ENCODE measurements around the gene NFKBIL1.
"Not testable (repeated sequence)": the region's sequence is repeated elsewhere in the genome, so short reads cannot be mapped to it uniquely, and the experiment has no call there.

The NFKBIL1 gene

DNA sequence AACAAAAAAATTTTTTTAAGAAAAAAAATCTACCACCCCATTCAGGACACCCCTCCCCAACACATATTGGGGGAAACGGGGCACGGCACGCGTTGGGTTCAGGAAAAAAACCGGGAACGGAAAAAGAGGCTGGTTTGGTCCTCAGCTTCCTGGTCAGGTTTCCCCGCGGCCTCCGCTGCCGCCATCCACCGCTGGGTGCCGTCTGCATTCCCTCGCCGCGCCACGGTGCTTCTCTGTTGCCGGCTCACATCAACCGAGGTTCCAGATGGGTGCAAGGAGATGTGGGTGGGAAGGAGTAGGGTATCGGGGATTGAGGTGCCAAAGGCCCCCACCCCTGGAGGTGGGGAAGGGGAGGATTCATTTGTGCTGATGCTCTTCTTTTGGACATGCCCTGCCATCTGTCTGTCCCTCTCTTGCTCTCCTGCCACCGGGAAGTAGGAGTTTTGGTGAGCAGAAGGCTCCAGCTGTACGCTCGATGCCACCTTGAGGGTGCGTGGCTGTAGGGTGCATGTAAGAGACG is 12.8 kb upstream of the NFKBIL1 start:
- no peak for DNase-seq (ENCODE audit: low read depth in 3 of 3)

DNA sequence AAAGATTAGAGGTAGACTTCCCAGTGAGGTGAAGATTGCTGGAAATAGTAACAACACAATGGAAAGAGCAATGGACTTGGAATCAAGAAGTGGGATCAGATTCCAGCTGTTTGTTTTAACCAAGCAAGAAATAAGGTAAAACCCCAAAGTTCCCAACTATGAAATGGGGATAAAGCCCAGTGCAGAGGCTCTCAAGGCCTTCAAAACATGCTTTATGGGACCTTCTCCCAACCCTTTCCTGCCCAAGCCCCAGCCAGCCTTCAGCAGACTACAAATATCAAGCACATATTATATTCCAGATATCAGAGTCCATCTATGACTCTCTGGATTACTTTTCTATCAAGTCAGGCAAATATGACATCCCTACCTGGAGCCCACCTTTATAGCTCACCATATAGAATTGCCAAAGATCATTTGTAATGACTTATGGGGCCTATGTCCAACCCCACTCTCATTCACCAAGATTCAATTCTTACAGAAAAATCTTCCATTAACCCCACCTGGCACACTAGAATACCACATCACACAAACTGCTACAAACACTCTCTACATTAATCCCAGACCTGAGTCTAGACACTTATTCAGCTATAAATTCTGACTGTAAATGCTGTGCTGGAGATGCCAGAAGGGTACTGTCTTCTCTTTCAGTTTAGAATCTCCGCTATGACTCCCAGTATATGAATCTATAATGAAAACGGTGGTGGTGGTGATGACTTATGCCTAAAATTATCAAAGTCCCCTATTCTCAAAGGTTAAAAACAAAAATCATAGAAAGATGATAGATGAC is 11.7 kb upstream of the NFKBIL1 start:
- no peak for DNase-seq (ENCODE audit: low read depth in 3 of 3)

DNA sequence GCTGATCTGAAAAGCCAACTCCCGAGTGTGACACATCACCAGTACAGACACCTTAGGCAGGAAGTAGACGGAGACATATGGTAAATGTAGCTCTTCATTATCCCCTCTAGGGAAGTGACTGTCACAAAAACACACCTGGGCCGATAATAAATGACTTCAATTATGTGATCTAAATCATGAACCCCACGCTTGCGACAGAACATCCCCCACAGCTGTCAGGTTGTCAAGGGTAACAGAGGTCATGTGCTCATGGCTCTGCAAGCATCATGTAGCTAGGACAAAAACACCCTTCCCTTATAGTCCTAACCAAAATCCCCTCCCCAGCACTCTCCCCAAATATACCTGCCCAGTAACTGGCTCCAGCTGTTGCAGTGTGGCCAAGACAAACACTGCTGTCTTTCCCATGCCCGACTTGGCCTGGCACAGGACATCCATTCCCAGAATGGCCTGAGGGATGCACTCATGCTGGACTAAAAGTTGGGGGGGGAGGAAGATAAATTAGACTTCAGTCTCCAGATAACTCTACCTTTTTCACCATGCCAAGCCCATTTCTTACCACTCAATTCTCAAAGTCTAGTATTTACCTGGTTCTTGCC is 8.5 kb upstream of the NFKBIL1 start:
- DNase-seq (ENCODE audit: low read depth in 3 of 3) = no peak

DNA sequence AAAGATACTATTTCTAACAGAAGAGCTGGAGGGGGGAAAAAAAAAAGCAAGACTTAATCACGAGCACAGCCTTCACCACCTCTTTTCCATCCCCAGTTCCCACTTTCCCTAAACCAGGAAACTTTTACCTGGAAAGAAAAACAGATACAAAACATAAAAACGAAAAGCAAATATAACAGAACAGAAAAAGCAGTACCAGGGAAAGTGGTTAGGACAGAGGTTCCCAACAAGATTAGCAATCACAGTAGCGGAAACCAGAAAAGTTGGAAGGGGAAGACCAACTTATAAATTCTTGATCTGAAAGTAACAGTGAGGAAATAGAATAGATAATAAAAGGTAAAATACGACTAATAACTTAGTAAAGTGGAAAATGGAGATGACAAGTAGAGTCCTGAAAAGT is 6.8 kb upstream of the NFKBIL1 start:
- DNase-seq (ENCODE audit: low read depth in 3 of 3) = no peak

DNA sequence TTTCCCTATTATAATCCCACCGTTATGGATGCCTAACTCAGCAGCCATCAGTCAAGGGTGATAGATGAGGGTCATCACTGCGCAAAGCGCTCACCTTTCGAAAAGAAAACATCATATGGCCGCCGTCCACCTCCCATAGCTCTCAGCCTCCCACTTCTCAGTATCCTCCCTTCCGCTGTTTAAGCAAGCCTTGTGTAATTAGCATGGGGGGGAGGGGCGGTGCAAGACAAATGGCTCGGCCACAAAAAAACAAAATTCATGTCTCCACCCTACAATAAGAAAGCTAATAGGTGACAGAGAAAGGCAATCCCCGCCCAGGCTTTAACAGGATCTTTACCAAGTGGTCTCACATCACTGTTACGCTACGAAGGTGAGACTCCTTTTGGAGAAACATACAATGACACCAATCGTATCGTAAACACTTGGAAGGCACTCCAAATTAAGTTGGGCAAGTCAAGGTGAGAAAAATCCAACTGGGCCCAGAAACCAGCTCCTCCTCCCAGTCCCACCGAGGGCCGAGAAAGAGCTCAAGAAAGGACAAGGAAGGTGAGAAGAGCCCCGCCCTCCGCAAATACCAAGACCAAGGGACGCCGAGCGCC is 6.2 kb upstream of the NFKBIL1 start:
- peak in 2 of 3 donors; percentile 34 to 56 for DNase-seq (ENCODE audit: low read depth in 3 of 3)

DNA sequence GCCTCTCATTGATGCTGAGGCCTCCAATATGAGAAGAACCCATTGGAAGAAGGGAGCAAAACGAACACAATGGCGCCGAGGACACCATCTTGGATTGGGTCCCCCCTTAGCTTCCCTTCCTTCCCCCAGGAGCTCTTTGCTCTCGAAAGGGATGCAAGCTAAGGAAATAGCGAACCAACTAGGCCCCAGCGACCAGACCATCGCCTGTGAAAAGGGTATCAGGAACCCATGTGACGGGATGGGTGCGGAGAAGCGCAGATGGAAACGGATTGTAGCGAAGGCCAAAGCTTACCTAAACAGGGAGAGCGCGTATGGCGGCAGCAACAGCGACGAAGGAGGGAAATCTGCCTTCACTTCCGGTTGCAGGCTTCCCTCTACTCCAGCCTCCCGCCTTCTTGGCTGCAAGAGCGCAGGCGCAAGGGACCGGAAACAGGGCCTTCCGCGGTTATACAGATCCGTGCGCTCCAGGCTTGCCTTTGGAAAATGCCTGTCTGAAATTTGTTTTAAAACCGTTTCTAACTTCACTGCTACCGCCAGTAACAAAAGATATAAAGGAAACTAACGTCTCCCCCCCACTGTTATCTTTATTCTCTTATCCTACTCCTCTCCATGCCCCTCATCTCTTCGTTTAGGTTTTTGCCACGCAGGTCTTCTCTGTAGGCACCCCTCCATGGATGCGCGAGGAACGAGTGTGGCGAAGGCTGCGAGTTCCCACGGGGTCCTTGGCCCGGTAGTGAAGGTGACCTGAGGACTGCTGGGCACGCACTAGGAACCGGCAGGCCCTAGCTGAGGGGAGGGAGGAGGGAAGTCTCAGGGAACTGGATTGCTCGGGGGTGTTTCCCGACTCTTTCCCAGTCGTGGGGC is 5.5 kb upstream of the NFKBIL1 start, which contains the start of gene DDX39B:
Gene DDX39B (minus strand): TSS at position 346 of the 864 bp plus-strand sequence. CDS start 1,471 bp downstream, outside the sequence.
- DNase-seq (ENCODE audit: low read depth in 3 of 3) = peak; percentile 84 to 91 (median 88)

DNA sequence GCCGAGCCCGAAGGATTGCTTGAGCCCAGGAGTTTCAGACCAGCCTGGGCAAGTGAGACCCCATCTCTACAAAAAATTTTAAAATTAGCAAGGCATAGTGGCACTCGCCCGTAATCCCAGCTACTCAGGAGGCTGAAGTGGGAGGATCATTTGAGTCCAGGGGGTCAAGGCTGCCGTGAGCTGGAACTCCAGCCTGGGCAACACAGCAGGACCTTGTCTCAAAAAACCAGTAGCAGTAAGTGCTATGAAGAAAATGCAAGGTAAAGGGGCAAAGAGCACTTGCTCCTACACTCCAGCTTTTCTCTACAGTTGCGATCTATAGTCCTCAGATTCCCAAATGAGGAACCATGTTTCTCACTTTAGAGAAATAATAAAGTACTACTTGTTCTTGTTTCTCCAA is 3.8 kb upstream of the NFKBIL1 start:
- DNase-seq (ENCODE audit: low read depth in 3 of 3) = no peak

DNA sequence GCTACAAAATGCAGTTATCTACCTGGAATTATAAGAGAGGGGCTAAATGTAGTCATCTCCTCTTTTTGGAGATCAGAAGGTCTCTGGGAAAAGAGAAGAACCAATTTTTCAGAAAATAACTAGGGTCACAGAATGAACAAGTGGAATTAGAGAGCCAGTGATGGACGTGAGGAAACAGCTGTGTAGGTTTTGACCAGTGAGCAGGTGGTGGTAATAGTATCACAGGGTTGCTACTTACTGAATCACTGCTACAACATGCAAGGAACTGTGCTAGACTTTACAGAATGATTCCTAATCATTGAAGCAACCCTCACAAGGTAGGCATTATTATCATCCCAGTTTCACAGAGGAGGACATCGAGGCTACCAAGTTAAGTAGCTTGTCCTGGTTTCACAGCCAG is 2.7 kb upstream of the NFKBIL1 start:
- no peak for DNase-seq (ENCODE audit: low read depth in 3 of 3)

DNA sequence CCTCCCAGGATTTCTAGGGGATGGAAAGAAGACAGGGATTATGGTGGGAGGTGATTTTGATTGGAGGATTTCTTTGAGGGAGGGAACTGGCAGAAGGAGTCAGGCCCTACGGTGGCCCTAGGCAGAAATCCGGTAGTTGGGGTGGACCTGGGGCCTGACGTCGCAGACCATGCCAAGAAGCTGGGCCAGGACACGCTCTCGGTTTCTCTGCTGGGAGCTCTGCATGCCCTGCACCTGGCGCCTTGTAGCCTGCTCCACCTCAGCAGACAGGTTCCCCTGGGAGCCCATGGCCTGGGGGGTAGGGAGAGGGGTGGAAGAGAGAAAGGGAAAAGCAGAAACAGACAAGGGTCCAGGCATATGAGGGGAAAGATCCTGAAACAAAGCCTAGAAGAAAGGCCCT is 2.1 kb upstream of the NFKBIL1 start:
- DNase-seq (ENCODE audit: low read depth in 3 of 3) = no peak

DNA sequence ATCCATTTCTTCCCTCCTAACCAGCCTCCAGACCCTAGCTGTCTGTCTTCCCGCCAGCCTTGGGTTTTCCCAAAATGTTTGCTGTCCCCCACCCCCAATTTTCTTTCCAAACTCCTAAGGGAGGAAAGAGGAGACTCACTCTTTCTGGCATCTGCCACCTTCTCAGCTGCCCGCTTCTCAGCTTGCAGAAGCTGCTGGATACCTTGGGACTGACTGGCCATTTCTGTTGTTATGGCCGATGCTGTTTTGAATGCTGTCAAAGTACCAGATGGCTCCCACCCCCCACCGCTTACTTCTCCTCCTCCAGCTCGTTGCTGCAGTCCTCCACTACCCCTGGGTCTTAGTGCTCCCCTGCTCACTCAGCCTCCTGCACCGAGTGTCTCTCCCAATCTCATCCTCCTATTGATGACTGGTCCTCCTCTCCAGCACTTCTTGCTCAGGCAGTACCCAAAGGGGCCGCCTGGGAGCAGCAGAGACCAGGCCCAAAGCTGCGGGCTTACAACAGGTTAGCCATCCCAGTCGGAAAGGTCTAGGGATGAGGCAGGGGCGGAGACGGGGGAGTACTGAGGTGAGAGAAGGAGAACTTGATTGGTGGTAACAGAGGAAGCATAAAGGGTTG is 960 bp upstream of the NFKBIL1 start, which contains the start of gene ATP6V1G2:
Gene ATP6V1G2 (minus strand): TSS at position 270 of the 619 bp plus-strand sequence. CDS start 49 bp downstream, at position 221.
- peak; percentile 73 to 89 (median 81) for DNase-seq (ENCODE audit: low read depth in 3 of 3)

DNA sequence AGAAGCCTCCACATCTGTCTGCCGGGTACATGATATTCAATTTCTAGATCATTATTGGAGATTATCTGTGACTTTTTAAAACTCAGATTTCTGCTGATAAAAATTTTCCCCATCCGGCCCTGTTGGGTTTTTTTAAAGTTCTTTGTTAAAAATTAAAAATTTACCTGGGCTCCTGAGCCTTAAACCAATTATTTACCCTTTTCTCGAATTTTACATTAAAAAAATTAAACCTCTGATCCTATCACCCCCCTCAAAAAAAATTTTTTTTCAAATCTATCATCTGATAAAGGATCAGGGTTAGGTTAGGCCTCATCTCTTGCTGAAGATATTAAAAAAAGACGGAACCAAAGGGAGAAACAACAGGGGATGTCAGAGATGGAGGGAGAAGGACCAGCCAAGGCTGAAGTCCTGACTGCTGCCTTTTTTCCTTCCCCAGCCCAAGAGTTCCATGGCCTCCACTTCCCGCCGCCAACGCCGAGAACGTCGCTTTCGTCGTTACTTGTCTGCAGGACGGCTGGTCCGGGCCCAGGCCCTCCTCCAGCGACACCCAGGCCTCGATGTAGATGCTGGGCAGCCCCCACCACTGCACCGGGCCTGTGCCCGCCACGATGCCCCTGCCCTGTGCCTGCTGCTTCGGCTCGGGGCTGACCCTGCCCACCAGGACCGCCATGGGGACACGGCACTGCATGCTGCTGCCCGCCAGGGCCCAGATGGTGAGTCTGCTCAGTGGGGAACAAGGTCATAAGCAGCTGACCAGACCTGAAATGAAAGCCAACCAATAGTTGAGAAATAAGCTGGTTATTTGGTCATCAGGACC is 527 bp downstream of the NFKBIL1 start:
- no peak for DNase-seq (ENCODE audit: low read depth in 3 of 3)

DNA sequence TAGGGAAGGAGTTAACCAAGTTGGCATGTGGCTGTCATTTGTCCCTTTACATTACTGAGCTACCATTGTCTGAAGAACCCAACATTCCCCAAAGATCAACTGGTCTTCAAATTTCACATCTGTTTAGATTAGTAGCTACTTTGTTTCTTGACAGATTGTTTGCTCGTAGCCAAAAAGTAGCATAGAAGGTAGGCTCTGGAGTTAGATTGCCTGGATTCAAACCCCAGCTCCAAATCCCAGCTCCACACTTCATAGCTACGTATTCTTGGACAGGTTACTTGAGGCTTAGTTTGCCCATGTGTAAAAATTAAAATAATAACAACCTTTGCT is 1.1 kb downstream of the NFKBIL1 start:
- DNase-seq (ENCODE audit: low read depth in 3 of 3) = no peak

DNA sequence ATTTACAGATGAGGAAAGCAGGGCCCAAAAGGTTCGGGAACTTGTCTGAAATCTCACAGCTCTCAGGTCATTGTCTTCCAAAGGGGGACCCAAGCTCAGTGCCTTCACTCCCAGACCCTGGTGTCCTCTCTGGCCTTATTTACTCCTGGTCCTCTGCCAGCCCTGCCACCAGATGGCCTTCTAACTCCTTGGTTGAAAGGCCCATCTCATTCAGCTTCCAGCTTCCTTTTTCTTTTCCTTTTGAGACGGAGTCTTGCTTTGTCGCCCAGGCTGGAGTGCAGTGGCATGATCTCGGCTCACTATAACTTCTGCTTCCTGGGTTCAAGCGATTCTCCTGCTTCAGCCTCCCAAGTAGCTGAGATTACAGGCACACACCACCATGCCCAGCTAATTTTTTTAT is 4.0 kb downstream of the NFKBIL1 start:
- DNase-seq (ENCODE audit: low read depth in 3 of 3) = not testable (repeated sequence)

DNA sequence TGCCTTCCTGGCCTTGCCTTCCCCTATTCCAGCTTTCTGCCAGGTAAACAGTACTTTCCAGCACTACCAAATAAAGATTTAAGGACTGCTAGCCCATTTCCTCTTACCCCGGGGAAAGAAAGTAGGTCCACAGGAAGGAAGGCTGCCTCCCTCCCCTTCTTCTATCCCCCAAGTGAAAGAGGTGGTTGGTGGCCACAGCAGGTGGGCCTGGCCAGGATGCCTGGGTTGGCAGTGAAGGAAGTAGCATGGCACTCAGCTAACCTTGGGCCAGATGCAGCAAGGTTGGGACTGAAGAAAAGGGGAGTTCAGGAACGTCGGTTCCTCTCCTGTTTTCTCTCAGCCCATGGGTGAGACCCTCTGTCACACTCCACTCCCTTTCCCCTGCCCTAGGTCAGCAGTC is 8.9 kb downstream of the NFKBIL1 start:
- no peak for DNase-seq (ENCODE audit: low read depth in 3 of 3)

DNA sequence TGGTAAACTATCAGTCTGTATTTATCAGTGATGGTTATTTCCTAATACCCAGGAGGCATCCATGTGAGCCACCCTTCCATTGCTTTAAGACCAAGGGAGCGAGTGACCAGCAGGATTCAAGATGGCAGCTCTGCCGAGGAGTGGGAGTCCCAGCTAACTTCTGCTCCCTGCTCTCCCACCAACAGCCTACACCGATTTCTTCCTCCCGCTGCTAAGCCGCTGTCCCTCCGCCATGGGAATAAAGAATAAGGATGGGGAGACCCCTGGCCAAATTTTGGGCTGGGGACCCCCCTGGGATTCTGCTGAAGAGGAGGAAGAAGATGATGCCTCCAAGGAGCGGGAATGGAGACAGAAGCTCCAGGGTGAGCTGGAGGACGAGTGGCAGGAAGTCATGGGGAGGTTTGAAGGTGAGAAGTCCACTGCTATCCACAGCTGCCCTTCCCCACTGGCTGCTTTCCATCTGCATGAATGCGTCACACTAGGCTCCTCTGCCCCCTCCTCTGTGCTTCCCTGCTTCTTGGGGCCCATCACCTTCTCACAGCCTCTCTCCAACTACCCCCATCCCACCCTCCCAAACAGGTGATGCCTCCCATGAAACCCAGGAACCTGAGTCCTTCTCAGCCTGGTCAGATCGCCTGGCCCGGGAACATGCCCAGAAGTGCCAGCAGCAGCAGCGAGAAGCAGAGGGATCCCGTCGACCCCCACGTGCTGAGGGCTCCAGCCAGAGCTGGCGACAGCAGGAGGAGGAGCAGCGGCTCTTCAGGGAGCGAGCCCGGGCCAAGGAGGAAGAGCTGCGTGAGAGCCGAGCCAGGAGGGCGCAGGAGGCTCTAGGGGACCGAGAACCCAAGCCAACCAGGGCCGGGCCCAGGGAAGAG is 10.3 kb downstream of the NFKBIL1 start:
- DNase-seq (ENCODE audit: low read depth in 3 of 3) = no peak

DNA sequence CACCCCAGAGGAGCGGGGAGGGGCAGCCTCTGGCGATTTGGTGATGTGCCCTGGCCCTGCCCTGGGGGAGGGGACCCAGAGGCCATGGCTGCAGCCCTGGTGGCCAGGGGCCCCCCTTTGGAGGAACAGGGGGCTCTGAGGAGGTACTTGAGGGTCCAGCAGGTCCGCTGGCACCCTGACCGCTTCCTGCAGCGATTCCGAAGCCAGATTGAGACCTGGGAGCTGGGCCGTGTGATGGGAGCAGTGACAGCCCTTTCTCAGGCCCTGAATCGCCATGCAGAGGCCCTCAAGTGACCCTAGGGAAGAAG is 10.9 kb downstream of the NFKBIL1 start:
- DNase-seq (ENCODE audit: low read depth in 3 of 3) = no peak

DNA sequence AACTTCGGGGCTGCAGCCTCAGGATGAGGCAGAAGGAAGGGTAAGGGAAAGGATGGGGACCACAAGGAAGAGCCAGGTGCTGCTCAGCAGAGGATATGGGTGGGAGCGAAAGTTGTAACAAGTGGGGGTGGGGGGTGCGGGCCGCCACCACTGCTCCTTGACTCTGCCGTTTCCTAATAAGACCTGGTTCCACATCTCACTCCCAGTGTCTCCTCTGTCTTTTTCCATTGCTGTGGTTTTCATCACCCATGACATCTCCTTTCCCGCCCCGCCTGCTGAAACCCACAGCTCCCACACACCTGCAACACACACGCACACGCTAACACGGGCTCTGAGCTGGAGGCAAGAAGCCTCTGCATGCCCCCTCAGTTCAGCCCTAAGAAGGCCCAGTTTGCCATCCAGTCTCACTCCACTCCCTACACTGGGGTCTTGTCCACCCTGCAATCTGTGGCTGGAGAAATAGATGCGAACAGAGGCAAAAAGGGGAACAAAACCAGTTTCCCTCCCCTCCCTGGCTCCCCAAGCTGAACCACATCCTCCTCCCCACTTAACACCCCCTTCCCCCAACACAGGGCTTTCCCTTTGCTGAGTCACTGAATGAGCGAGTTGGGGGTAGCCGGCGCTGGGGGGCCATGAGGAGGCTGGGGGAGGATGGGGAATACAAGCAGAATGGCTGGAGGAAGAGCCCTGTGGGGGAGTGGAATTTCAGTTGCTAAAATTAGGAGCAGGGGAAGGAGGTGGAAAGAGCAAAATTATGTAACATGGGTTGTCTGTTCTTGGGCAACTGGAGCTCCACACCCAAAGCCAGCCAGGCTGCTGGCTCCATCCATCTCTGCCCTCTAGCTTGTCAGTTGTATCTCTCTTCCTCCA is 11.5 kb downstream of the NFKBIL1 start:
- no peak for DNase-seq (ENCODE audit: low read depth in 3 of 3)

DNA sequence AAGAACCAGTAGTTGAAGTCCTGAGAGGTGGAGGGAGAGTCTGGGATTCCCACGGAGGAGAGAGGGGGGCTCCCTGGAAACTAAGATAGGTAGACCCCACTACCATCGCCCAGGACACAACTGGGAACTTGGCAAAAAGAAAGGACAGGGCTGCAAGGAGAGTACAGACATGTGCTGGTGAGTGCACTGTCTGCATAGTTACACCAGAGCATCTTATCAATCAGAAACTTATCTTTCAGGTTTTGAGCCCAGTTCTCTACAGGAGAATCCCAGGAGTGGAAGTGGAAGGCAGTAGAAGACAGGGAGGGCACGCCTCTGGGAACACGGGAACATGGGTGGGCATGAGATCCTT is 12.2 kb downstream of the NFKBIL1 start:
- no peak for DNase-seq (ENCODE audit: low read depth in 3 of 3)

All from stimulated activated CD4-positive, alpha-beta T cell treated with anti-CD3 and anti-CD28 coated beads, TNF-alpha, amount 100 ng/mL, for 48 hours (primary cell).